ENCODE data around the gene OR52K2.
"Not testable (repeated sequence)": the region's sequence is repeated elsewhere in the genome, so short reads cannot be mapped to it uniquely, and the experiment has no call there.

OR52K2 gene

DNA sequence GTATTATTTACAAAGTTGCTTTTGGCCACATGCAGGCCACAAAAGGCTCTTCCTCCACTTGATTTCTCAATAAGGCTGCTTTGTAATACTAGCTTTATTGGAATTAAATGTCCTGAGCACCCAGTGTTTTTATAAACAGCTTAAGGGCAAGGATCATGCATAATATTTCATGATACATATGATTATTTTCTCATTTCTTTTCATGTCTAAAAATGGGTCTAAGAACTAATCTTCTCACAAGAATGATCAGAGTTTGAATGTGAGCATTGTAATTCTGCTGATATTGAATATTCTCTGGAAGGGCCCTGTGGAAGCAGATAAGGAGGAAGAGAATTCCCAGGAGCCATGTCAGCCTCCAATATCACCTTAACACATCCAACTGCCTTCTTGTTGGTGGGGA, at the start of gene OR52K2:
TSS of gene OR52K2 (plus strand) at position 301 of the 400 bp plus-strand sequence. CDS start at position 346, 45 bp downstream.
- no peak for DNase-seq (ENCODE audit: low read depth, low spot score)

- DNase-seq (ENCODE audit: low read depth, low spot score), result not testable (repeated sequence)
Measured at GRCh38 chr11:4406206-4406605, 42.9 kb upstream of the OR52K2 start.

DNA sequence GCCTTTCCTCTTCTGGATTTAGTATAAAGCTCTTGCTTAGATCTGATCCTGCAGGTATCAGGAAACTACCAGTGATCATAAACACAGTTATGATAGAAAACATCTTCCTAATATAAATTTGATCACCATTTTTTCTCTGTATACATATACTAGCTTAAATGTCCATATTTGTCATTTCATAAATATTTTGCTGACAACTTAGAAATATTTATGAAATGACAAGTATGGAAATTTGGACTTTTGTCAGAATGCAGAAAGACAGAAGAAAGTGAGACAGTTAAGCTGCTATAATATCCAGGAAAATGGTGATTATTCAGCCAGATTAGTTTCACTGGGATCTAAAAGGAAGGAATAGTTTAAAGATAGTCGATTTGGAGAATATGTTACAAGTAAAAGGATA, 32.8 kb upstream of the OR52K2 start:
- no peak for DNase-seq (ENCODE audit: low read depth, low spot score)

- no peak for DNase-seq (ENCODE audit: low read depth, low spot score)
Measured at GRCh38 chr11:4416816-4417215, 32.3 kb upstream of the OR52K2 start.

DNA sequence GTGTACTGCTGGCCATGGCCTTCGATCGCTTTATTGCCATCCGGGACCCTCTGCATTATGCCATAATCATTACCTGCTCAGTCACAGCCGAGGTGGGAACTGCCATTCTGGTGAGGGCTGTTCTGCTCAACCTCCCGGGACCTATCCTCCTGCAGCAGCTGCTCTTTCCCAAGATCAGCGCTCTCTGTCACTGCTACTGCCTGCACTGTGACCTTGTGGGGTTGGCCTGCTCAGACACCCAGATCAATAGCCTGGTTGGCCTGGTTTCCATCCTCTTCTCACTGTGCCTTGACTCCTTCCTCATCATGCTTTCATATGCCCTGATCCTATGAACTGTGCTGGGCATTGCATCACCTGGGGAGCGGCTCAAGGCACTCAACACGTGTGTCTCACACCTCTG, 30.7 kb upstream of the OR52K2 start:
- DNase-seq (ENCODE audit: low read depth, low spot score), result no peak

DNA sequence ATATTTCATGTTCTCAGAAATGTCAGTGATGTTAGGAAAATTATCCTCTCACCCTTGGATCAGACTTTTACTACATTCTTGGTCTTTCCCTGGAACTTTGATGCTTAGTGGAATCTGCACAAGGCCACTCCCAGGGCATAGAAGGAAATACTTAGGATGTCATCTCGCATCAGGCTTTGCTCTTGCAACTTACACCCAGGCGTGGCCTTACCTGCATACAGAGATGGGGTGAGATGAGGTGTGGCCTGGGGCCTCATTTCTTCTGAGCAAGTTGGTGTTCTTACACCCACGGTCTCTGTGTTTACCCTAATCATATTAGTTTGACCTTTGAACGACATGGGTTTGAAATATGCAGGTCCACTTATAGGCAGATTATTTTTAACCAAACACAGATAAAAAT, 19.0 kb upstream of the OR52K2 start:
- no peak for DNase-seq (ENCODE audit: low read depth, low spot score)

DNA sequence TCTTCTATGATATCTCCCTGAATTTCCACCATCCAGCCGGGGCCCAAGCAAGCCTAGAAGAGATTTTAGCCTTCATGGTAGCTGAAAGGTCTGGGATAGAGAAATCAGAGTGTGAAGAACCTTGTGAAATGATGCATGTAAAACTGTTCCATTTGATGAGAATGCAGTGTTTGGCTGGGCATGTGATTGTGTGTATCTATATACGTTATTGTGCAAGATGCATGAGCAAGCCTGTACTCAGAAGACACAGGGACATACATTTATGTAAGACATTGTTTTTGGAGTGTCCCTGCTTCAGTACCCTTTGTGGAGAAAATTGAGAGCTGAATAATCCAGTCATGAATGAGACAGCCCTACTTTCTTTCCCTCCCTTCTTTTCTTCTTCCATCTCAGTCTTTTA, 15.2 kb upstream of the OR52K2 start:
- DNase-seq (ENCODE audit: low read depth, low spot score), result no peak

DNA sequence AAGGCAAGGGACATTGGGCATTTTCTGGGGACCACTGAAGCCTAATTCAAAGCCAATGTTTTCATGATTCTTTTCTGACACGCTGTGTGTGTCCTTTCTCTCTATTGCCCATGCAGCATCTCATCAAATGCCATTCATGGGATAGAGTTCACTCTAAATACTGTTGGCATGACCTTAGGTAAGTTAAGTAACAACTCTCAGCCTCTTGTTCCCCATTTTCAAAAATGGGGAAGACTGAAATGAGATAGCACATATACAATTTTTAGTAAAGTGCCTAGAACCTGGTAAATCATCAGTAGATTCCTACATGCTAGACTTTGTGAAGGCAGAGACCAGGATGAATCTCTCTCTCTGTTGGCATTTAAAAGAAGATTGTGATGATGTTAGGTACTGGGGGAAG, 12.7 kb upstream of the OR52K2 start:
- DNase-seq (ENCODE audit: low read depth, low spot score), result no peak

GRCh38 chr11:4441515-4441914, 7.6 kb upstream of the OR52K2 start:
- no peak for DNase-seq (ENCODE audit: low read depth, low spot score)

GRCh38 chr11:4443232-4443891, 5.7 kb upstream of the OR52K2 start:
- no peak for DNase-seq (ENCODE audit: low read depth, low spot score)

DNA sequence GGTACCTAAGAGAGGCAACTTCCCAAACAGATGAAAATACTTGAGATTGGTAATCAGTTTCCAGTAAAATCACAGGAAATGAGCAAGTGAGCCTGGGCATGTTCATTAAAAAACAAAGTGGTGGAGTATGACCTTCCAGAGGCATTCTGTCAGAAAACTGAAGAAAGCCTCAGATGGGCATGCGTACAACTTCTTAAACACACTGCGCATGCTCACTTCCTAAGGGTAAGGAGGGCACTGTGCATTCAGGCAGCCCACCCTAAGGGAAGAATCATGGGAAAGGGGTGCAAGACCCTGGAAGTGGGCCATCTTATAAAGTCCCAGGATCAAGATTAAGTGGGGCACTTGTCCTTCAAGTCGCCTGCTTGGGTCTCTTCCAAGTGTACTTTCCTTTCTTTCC, 4.0 kb downstream of the OR52K2 start:
- no peak for DNase-seq (ENCODE audit: low read depth, low spot score)

- DNase-seq (ENCODE audit: low read depth, low spot score), result no peak
Measured at GRCh38 chr11:4454021-4454420, 4.9 kb downstream of the OR52K2 start.

DNA sequence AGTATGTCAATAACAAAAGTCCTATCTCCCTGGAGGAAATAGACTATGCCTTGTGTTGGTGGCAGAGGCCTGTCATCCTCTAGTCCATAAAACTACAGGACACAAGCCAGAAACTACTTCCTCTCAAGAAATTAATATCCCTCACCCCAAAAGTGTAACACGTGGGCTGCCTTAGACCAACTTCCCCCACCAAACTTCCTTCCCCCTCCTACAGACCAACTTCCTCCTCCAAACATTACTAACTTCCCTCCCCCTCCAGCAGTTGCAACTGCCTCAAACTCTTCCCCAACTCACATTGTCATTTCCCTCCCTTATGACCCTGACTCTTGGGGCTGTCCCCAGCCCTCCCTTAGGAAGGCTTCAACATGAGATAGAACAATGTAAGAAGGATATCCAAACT, 6.3 kb downstream of the OR52K2 start:
- DNase-seq (ENCODE audit: low read depth, low spot score), result no peak

GRCh38 chr11:4459500-4459899, 10.4 kb downstream of the OR52K2 start:
- no peak for DNase-seq (ENCODE audit: low read depth, low spot score)

DNA sequence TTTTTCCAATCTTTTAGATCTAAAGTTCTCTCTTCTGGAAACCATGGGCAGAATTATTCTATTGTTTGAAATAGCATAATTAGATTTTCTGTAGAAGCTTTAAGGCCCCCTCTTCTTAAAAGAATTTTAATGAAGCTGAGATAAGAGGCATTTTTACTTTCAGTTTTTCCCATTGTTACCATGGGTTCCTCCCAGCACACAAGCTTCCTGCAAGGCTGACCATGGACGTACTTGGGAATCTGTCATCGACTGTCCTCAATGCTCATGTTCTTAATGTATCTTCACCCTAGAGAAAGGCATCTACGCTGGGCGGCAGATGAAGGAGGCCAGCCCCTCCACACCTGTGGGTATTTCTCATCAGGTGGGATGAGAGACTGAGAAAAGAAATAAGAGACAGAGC, 11.1 kb downstream of the OR52K2 start:
- no peak for DNase-seq (ENCODE audit: low read depth, low spot score)

- DNase-seq (ENCODE audit: low read depth, low spot score), result no peak
Measured at GRCh38 chr11:4464216-4465159, 15.4 kb downstream of the OR52K2 start.

DNA sequence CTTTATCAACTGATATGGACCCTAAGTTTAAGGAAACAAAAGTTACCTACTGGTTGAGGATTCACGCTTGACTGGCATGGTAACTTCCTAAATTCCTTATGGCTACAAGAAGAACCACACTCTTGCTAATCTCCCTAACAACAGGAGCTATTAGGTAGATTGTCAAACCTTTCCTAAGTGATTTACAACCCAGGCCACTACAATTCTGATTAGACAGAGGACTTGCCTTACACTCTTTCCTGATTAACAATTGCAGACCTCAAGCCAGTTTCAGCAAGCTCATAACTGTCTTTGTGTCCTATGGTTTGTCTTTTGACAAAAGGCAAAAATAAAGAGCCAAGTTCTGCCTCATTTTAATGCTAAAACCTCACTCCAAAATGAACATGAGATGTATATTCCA, 16.3 kb downstream of the OR52K2 start:
- no peak for DNase-seq (ENCODE audit: low read depth, low spot score)

- no peak for DNase-seq (ENCODE audit: low read depth, low spot score)
Measured at GRCh38 chr11:4466131-4466870, 17.2 kb downstream of the OR52K2 start.

GRCh38 chr11:4466871-4467442, 17.9 kb downstream of the OR52K2 start:
- no peak for DNase-seq (ENCODE audit: low read depth, low spot score)

GRCh38 chr11:4467811-4468606, 18.9 kb downstream of the OR52K2 start:
- no peak for DNase-seq (ENCODE audit: low read depth, low spot score)

DNA sequence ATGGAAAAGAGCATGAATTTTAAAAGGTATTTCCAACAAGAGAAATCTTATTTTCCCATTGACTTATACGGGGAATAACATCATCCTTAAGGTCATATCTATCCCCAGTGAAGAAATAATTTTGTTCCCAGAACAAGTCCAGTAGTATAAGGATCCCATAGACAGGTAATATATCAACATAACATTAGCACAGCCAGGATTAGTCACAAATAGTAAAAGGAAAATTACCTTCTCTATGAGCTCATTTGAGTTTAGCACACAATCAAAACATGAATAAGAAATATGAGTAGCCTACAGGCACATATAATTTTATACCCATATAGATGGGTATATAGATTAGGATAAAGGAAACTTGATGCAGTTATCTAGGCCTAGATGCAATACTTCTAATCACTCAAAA, 30.5 kb downstream of the OR52K2 start:
- no peak for DNase-seq (ENCODE audit: low read depth, low spot score)

All from smooth muscle cell of the brain vasculature (primary cell).